ENCODE data around the gene SPATS2L.

SPATS2L gene

DNA sequence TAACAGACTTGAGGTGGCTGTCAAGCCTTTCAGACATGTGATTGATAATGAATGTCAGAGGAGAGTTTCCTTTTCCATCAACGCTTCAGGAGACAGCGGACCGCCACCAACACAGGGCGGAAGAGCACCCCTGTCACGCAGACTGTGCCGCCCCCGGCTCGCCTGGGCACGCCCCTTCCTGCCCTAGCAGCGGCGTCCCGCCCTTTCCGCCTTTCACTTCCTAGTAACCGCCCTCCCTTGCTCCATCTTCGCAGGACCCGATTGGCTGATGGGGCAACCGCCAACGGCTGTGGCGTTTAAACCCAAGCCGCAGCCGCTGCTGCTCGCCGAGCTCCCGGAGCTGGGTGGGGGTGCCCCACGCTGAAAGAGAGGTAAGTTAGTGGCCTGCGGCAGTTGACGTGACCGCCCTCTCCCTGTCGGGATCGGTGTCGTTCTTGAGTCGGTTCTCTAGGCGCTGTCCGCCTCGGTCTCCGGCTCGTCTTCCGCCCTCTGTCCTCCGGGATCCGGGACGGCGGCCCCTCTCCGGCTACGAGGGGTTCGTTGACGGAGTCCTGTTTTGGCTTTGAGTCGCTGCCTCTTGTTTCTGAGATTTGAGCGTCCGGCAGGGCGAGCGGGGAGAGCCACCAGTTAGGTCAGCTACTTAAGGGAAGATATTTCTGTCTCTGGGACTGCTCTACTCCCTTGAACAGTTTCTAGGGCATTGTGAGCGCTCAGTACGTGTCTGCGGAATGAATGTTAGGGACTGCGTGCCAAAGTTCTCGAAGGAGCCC lies 219.6 kb downstream of the SPATS2L start, which contains the start of gene SGO2:
Gene SGO2, plus strand, starts transcription at position 326 of the 770 bp plus-strand sequence. CDS start 6,769 bp downstream, outside the sequence.
- peak; percentile 95 for DNase-seq

DNA sequence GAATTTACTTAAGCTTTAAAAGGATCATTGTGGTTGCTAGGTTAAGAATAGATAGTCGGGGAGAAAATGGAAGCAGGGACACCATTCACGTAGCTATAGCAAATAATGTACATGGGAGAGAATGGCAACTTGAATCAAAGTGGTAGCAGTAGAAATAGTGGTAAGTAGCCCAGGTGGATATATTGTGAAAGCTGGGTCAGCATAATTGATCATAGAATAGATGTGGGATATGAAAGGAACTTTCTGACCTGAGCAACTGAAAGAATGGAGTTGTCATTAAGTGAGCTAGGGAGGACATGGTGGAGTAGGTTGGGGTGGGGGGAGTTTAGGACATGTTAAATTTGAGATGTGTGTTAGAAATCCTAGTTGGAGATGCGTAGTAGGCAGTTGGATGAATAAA lies 221.7 kb downstream of the SPATS2L start:
- DNase-seq: no peak
